ENCODE data around the gene ZNF438. TPM values are rescaled to one million over a fixed set of nuclear protein-coding genes. Genes with fewer than 3 reads are reported as not detected.

ZNF438 gene
- total and polyA plus RNA-seq, 2 of the 13 experiments (the other 11 are each of a cell fraction or from before 2014, with no cell fraction given) = 0.75 to 0.83 TPM

DNA sequence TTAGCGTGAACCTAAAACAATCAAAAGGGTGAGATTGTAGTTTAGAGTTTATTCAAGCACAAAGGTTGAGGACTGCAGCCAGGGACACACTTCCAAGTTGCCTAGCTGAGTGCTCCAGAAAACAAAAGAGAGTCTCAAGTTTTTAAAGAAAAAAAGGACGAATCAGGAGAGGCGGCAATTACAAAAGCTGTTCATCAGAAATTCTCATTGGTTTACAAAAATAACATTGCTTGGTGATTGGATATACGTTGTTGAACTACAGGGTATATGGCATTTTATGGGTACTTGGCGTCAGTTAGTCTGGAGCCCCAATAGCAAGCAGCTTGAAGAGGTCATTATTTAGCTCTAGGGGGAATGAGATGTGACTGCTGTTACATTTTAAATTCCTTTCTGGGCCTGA is 11.5 kb downstream of the ZNF438 start:
- Histone ChIP-seq H4K20me1 (ENCODE audit: insufficient read depth, low read length) (no peaks in the 10 kb centered on the region), H3K27me3 (ENCODE audit: control insufficient read depth in 1 of 2, insufficient read depth in 2 of 2, low read length in 2 of 2) (no peaks in the 10 kb centered on the region; a peak in 1 of 5 replicates), H3K9me3 (ENCODE audit: low read length) (no peaks in the 10 kb centered on the region), H3K4me3 (replicated peaks in 1 of 3; ENCODE audit: insufficient read depth in 1 of 3, low read depth in 2 of 3, low read length in 3 of 3) (no peak overlapping the region), H3K36me3 (replicated peaks in 1 of 2; ENCODE audit: control insufficient read depth in 1 of 2, insufficient read depth in 2 of 2, low read length in 2 of 2) (no peaks in the 10 kb centered on the region), H3K4me2 (ENCODE audit: low read depth, low read length) (no peak overlapping the region), H3K79me2 (ENCODE audit: insufficient read depth, low read length) (no peaks in the 10 kb centered on the region), H3K27ac (ENCODE audit: extremely low read length, insufficient read depth, low read length) (no peak overlapping the region), H2AFZ (ENCODE audit: low read length) (no peak overlapping the region), H3K9ac (ENCODE audit: insufficient read depth, low read depth, low read length) (no peak overlapping the region), H3K4me1 (ENCODE audit: insufficient read depth, low read length) (peaks cover 30% of the 10 kb centered on the region)
- 62% methylated on average over 5 of the region's 5 CpGs for WGBS (ENCODE audit: low lambda C conversion rate)
- FAIRE-seq (no peak), ATAC-seq (no peak), DNase-seq (ENCODE audit: low spot score) (no peak)
- BruUV-seq (replicated peaks) = no TSS peak
- in situ Hi-C loops (cut with HindIII; ENCODE audit: extremely low pct_ligation_motif_present, low pct_unique_long_range_greater_than_20kb) = no loop called here
- POLR2A ChIA-PET = interaction anchor here (0.8 kb wide), 1 partner anchor 12 kb away, joined by 3 read pairs; the partner anchor contains the start of gene ZNF438
- CTCF ChIA-PET (ENCODE audit: low intra/inter-chr PET ratio, low total read pairs) = no interaction called here
- intact Hi-C loops (cut with micrococcal nuclease; ENCODE audit: unreplicated experiment) = no loop called here
- TF ChIP-seq NFAT5 (CRISPR knock-in tag; IDR thresholded peaks at IDR 0.05) (no peak), ZNF30 (CRISPR knock-in tag; IDR thresholded peaks at IDR 0.05) (no peak), ZNF121 (CRISPR knock-in tag; IDR thresholded peaks at IDR 0.05) (no peak), SRSF1 (optimal IDR thresholded peaks at IDR 0.05; ENCODE audit: low read depth, low read length) (no peak), MLX (CRISPR knock-in tag; IDR thresholded peaks at IDR 0.05) (no peak), JARID2 (CRISPR knock-in tag; IDR thresholded peaks at IDR 0.05; ENCODE audit: insufficient replicate concordance) (no peak), ZBTB10 (CRISPR knock-in tag; IDR thresholded peaks at IDR 0.05; ENCODE audit: borderline replicate concordance) (no peak), ZNF549 (CRISPR knock-in tag; IDR thresholded peaks at IDR 0.05) (no peak), GATA4 (IDR thresholded peaks at IDR 0.05; ENCODE audit: borderline replicate concordance, low read depth) (no peak), ZNF773 (CRISPR knock-in tag; IDR thresholded peaks at IDR 0.05; ENCODE audit: borderline replicate concordance) (no peak), RXRB (CRISPR knock-in tag; IDR thresholded peaks at IDR 0.05; ENCODE audit: borderline replicate concordance) (no peak), MAF1 (CRISPR knock-in tag; IDR thresholded peaks at IDR 0.05; ENCODE audit: borderline replicate concordance) (no peak)
- TF ChIP-seq, protein P1, sequence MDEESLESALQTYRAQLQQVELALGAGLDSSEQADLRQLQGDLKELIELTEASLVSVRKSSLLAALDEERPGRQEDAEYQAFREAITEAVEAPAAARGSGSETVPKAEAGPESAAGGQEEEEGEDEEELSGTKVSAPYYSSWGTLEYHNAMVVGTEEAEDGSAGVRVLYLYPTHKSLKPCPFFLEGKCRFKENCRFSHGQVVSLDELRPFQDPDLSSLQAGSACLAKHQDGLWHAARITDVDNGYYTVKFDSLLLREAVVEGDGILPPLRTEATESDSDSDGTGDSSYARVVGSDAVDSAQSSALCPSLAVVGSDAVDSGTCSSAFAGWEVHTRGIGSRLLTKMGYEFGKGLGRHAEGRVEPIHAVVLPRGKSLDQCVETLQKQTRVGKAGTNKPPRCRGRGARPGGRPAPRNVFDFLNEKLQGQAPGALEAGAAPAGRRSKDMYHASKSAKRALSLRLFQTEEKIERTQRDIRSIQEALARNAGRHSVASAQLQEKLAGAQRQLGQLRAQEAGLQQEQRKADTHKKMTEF (CRISPR knock-in tag; IDR thresholded peaks at IDR 0.05) = no peak
- TF ChIP-seq, protein P2, sequence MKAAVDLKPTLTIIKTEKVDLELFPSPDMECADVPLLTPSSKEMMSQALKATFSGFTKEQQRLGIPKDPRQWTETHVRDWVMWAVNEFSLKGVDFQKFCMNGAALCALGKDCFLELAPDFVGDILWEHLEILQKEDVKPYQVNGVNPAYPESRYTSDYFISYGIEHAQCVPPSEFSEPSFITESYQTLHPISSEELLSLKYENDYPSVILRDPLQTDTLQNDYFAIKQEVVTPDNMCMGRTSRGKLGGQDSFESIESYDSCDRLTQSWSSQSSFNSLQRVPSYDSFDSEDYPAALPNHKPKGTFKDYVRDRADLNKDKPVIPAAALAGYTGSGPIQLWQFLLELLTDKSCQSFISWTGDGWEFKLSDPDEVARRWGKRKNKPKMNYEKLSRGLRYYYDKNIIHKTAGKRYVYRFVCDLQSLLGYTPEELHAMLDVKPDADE (CRISPR knock-in tag; IDR thresholded peaks at IDR 0.05) = no peak

All from HepG2 (cell line).